Mucosa of descending colon (tissue), 3 donors: ENCODE results near the gene HYAL1. TPM values are rescaled to one million over a fixed set of nuclear protein-coding genes. Genes with fewer than 3 reads are reported as not detected.

Source experiments
- ATAC-seq: fragments of 200-7000 bp; cut with Tn5 transposase; one replicate; pipeline ENCODE4 v1.9.1; 2020; ENCODE audit warnings: mild to moderate bottlenecking, moderate library complexity
- DNase-seq, 3 donors: peaks; one replicate each; pipeline ENCODE4 v3.0.0-alpha.2; 2020
- H3K36me3 ChIP-seq: fragments of 200-600 bp; one replicate; pipeline ENCODE4 v1.8.0; 2021; ENCODE audit warnings: low read depth, mild to moderate bottlenecking
- H3K4me1 ChIP-seq: fragments of 200-600 bp; one replicate; pipeline ENCODE4 v1.8.0; 2021; ENCODE audit warnings: low read depth, mild to moderate bottlenecking
- H3K4me3 ChIP-seq: fragments of 200-600 bp; one replicate; pipeline ENCODE4 v1.8.0; 2021; ENCODE audit warnings: mild to moderate bottlenecking
- H3K9me3 ChIP-seq: fragments of 200-600 bp; one replicate; pipeline ENCODE4 v1.8.0; 2021; ENCODE audit warnings: mild to moderate bottlenecking
- intact Hi-C, 2 donors: fragments of 100-400 bp; cut with DNase I in 1 of 2; cut with micrococcal nuclease in 1 of 2; formaldehyde crosslinking; loops; one replicate each; pipeline versions ENCODE4 v1.11.0 to v1.11.1; 2022; cut with DNase I, micrococcal nuclease
- total RNA-seq, 3 donors: library from RNA; stranded (reverse); fragmentation: NEBNext Ultra II Directional in 2 of 3; extraction: Animal tissue kit (Norgen Biotek cat#: 25700) in 2 of 3; gene quantifications; one replicate each; pipeline versions ENCODE4 v1.2.1 to v1.2.4, GENCODE V29; 2021 to 2023
- TF ChIP-seq, protein P1 (sequence below): fragments of 200-600 bp; IDR thresholded peaks from one replicate; pipeline ENCODE4 v1.8.0; 2022; ENCODE audit warnings: antibody characterized with exemption, mild to moderate bottlenecking
- donor health status: DM: no; HTN: no; CAD: no; lungs with moderate emphysema.
- donor health status: DM: no; HTN: no; CAD: no.
- donor health status: DM: no; HTN: yes; CAD: no.

The HYAL1 gene
- total RNA-seq, 3 donors from 2014 or later = 5.3 to 10.0 (median 7.0) TPM

DNA sequence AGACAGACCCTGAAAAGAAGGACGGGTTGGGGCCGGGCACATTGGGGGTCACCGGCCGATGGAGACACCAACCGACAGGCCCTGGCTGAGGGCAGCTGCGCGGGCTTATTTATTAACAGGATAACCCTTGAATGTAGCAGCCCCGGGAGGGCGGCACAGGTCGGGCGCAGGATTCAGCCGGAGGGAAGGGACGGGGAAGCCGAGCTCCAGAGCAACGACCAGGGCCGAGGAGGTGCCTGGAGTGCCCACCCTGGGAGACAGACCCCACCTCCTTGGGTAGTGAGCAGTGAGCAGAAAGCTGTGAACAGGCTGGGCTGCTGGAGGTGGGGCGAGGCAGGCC, 26.6 kb downstream of the HYAL1 start:
- intact Hi-C loops = loop anchor here (10.0 kb wide), 2 partner anchors 52 to 82 kb away; partner anchors contain the start of gene GNAT1 (in 2 of the 2)
- ATAC-seq (no peak), DNase-seq (no peak)
- H3K4me1 ChIP-seq = peaks cover 15% of the 10 kb centered on the region
- no peaks in the 10 kb centered on the region for H3K9me3 ChIP-seq
- no peaks in the 10 kb centered on the region for H3K36me3 ChIP-seq
- TF ChIP-seq, protein P1, sequence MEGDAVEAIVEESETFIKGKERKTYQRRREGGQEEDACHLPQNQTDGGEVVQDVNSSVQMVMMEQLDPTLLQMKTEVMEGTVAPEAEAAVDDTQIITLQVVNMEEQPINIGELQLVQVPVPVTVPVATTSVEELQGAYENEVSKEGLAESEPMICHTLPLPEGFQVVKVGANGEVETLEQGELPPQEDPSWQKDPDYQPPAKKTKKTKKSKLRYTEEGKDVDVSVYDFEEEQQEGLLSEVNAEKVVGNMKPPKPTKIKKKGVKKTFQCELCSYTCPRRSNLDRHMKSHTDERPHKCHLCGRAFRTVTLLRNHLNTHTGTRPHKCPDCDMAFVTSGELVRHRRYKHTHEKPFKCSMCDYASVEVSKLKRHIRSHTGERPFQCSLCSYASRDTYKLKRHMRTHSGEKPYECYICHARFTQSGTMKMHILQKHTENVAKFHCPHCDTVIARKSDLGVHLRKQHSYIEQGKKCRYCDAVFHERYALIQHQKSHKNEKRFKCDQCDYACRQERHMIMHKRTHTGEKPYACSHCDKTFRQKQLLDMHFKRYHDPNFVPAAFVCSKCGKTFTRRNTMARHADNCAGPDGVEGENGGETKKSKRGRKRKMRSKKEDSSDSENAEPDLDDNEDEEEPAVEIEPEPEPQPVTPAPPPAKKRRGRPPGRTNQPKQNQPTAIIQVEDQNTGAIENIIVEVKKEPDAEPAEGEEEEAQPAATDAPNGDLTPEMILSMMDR = no peak
- no peak overlapping the region for H3K4me3 ChIP-seq

DNA sequence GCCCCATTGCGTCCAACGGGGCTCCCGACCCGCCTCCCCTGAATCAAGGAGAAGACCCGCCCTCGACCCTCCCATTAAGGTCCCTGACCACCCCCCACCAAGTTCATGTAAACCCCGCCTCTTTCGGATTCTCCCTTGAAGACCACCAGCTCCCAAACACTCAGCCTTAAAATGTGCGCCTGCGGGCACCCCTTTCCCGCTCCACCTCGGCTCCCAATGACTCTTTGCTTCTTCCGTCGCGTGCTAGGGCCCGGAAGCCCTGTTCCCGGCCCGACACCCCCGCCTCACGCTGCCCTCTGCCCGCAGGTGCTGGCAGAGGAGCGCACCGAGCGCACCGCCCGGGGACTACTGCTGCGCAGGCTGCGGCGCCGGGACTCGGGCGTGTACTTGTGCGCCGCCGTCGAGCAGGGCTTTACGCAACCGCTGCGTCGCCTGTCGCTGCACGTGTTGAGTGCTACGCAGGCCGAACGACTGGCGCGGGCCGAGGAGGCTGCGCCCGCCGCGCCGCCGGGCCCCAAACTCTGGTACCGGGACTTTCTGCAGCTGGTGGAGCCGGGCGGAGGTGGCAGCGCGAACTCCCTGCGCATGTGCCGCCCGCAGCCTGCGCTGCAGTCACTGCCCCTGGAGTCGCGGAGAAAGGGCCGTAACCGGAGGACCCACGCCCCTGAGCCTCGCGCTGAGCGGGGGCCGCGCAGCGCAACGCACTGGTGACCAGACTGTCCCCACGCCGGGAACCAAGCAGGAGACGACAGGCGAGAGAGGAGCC, 27.2 kb downstream of the HYAL1 start:
- no peak for ATAC-seq
- H3K4me3 ChIP-seq = no peak overlapping the region
- H3K4me1 ChIP-seq = peaks cover 21% of the 10 kb centered on the region
- intact Hi-C loops = loop anchor here (10.0 kb wide), 2 partner anchors 51 to 81 kb away; partner anchors contain the start of gene GNAT1 (in 2 of the 2)
- no peaks in the 10 kb centered on the region for H3K9me3 ChIP-seq
- TF ChIP-seq, protein P1 = no peak
- DNase-seq = no peak
- no peaks in the 10 kb centered on the region for H3K36me3 ChIP-seq

DNA sequence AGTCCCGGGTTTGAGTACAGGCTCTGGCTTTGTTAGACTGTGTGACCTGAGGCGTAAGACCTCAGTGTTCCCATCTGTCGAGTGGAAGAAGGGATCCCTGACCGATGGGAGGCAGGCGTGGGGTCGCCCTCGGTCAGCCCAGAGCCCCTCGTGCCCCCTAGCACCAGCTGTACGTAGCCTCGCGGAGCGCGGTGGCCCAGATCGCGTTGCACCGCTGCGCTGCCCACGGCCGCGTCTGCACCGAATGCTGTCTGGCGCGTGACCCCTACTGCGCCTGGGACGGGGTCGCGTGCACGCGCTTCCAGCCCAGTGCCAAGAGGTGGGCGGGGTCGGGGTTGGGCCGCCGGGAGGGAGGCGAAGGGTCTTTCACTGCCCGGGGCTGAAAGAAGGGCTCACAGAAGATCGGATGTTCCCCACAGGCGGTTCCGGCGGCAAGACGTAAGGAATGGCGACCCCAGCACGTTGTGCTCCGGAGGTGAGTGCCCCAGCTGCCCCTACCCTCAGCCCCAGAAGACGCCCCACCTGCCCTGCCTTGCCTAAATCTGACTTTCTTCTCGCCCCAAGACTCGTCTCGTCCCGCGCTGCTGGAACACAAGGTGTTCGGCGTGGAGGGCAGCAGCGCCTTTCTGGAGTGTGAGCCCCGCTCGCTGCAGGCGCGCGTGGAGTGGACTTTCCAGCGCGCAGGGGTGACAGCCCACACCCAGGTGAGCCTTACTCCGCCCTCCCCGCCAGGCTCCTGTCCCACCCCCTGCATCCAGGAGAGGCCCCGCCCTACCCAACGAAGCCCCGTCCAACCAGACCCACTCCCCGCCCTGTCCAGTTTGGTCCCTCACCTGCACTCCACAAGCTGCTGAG, 28.0 kb downstream of the HYAL1 start:
- intact Hi-C loops = loop anchor here (10.0 kb wide), 2 partner anchors 51 to 81 kb away; partner anchors contain the start of gene GNAT1 (in 2 of the 2)
- H3K36me3 ChIP-seq = no peaks in the 10 kb centered on the region
- H3K9me3 ChIP-seq = no peaks in the 10 kb centered on the region
- peaks cover 24% of the 10 kb centered on the region for H3K4me1 ChIP-seq
- no peak overlapping the region for H3K4me3 ChIP-seq
- ATAC-seq (no peak), DNase-seq (no peak)
- TF ChIP-seq, protein P1 = no peak

DNA sequence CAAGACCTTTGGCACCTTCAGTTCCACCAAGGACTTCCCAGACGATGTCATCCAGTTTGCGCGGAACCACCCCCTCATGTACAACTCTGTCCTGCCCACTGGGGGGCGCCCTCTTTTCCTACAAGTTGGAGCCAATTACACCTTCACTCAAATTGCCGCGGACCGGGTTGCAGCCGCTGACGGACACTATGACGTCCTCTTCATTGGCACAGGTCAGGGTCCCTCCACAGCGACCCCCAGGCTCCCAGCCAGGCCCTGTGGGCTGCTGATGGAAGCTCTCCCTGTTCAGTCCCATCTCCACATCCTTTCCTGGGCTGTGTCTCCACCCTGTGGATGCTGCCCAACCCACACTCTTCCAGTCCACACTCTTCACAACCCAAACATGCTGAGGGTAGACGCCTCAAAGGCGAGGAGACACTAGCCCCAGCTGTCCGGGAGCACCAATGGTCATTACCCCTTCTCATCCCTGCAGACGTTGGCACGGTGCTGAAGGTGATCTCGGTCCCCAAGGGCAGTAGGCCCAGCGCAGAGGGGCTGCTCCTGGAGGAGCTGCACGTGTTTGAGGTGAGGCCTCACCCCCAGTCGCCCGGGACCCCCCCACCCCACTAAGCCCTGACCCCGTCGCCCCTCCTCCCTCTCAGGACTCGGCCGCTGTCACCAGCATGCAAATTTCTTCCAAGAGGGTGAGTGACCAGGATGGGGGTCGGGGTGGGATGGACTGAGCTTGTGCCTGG, 28.8 kb downstream of the HYAL1 start:
- peak; percentile 76 to 78 (median 78) for DNase-seq
- peak; percentile 65 for ATAC-seq
- intact Hi-C loops = loop anchor here (10.0 kb wide), 2 partner anchors 50 to 80 kb away; partner anchors contain the start of gene GNAT1 (in 2 of the 2)
- H3K36me3 ChIP-seq = no peaks in the 10 kb centered on the region
- H3K4me3 ChIP-seq = no peak overlapping the region
- H3K4me1 ChIP-seq = peaks cover 29% of the 10 kb centered on the region
- TF ChIP-seq, protein P1 = peak; percentile 70
- H3K9me3 ChIP-seq = no peaks in the 10 kb centered on the region

DNA sequence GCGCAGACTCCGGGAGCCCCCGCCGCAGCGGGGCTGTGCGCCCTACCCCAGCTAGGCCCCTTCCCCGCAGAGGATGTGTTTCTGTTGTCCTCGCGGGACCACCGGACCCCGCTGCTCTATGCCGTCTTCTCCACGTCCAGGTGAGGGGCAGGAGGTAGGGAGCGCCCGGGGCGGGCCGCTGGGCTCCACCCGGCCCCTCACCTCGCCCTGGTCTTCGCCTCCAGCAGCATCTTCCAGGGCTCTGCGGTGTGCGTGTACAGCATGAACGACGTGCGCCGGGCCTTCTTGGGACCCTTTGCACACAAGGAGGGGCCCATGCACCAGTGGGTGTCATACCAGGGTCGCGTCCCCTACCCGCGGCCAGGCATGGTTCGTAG, 29.7 kb downstream of the HYAL1 start:
- DNase-seq = no peak
- no peak overlapping the region for H3K4me3 ChIP-seq
- ATAC-seq = no peak
- no peaks in the 10 kb centered on the region for H3K9me3 ChIP-seq
- intact Hi-C loops = loop anchor here (10.0 kb wide), 2 partner anchors 49 to 79 kb away; partner anchors contain the start of gene GNAT1 (in 2 of the 2)
- H3K4me1 ChIP-seq = peaks cover 35% of the 10 kb centered on the region
- TF ChIP-seq, protein P1 = no peak
- no peaks in the 10 kb centered on the region for H3K36me3 ChIP-seq
